Measurements from ENCODE around the gene RAD51B.

- TF ChIP-seq CTCF (IDR thresholded peaks at IDR 0.05; ENCODE audit: poor library complexity) (no peak), EZH2phosphoT487 (IDR thresholded peaks at IDR 0.05; ENCODE audit: low read depth, severe bottlenecking, unreplicated experiment) (no peak)
These were observed 894.2 kb downstream of the RAD51B start for GRCh38 chr14:68713782-68714181.

Measured in hepatocyte (in vitro differentiated cells).